ENCODE data around the gene DDX51.

Gene DDX51, protein sequence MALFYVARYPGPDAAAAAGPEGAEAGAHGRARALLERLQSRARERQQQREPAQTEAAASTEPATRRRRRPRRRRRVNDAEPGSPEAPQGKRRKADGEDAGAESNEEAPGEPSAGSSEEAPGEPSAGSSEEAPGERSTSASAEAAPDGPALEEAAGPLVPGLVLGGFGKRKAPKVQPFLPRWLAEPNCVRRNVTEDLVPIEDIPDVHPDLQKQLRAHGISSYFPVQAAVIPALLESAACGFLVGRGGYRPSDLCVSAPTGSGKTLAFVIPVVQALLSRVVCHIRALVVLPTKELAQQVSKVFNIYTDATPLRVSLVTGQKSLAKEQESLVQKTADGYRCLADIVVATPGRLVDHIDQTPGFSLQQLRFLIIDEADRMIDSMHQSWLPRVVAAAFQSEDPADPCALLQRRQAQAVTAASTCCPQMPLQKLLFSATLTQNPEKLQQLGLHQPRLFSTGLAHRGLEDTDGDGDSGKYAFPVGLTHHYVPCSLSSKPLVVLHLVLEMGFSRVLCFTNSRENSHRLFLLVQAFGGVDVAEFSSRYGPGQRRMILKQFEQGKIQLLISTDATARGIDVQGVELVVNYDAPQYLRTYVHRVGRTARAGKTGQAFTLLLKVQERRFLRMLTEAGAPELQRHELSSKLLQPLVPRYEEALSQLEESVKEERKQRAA

DNA sequence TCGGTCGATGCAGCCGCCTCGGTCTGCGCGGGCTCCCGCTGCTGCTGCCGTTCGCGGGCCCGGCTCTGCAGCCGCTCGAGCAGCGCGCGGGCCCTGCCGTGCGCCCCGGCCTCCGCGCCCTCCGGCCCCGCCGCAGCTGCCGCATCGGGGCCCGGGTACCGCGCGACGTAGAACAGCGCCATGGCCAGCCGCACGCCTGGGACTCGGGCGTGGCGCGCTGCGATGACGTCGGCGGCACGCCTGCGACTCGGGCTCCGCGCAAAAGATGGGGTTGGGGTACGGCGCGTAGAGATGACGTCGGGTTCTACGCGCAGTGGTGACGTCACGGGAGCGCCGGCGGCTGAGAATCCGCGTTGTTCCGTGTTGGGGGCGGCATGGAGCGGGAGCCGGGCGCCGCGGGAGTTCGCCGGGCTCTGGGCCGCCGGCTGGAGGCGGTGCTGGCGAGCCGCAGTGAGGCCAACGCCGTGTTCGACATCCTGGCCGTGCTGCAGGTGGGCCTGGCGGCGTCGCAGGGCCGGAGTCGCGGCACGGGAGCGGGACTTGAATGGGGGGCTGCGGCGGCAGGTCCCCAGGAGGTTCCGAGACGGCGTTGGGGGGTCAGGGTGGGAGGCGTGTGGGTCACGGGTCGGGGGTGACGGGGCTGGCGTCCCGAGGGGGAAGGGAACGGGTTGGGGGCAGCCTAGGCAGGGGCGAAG lies at the start of gene DDX51, which contains the start of gene NOC4L:
TSS of gene DDX51 (minus strand) at position 205 of the 695 bp plus-strand sequence. CDS start at position 182, 23 bp downstream.
TSS of gene NOC4L (plus strand) at position 343 of the 695 bp plus-strand sequence. CDS start at position 375, 32 bp downstream.
- Histone ChIP-seq H3K9me3 (ENCODE audit: control insufficient read depth, insufficient read depth, low read length) (no peaks in the 10 kb centered on the region), H3K27me3 (ENCODE audit: control insufficient read depth, insufficient read depth, low read length) (no peaks in the 10 kb centered on the region), H3K4me3 (ENCODE audit: low read depth, low read length) (peak within 1 kb of the TSS; percentile 70), H3K4me1 (ENCODE audit: control insufficient read depth, insufficient read depth, low read length) (0 out of 2 replicates have a peak, but pooled peaks cover 5% of the 10 kb centered on the region), H3K36me3 (ENCODE audit: control insufficient read depth, insufficient read depth, low read length) (peaks cover 56% of the 10 kb centered on the region), H3K27ac (ENCODE audit: low read depth, low read length) (peak within 1 kb of the TSS; percentile 45), H3K9ac (ENCODE audit: low read depth, low read length) (peak within 1 kb of the TSS; percentile 70)

DNA sequence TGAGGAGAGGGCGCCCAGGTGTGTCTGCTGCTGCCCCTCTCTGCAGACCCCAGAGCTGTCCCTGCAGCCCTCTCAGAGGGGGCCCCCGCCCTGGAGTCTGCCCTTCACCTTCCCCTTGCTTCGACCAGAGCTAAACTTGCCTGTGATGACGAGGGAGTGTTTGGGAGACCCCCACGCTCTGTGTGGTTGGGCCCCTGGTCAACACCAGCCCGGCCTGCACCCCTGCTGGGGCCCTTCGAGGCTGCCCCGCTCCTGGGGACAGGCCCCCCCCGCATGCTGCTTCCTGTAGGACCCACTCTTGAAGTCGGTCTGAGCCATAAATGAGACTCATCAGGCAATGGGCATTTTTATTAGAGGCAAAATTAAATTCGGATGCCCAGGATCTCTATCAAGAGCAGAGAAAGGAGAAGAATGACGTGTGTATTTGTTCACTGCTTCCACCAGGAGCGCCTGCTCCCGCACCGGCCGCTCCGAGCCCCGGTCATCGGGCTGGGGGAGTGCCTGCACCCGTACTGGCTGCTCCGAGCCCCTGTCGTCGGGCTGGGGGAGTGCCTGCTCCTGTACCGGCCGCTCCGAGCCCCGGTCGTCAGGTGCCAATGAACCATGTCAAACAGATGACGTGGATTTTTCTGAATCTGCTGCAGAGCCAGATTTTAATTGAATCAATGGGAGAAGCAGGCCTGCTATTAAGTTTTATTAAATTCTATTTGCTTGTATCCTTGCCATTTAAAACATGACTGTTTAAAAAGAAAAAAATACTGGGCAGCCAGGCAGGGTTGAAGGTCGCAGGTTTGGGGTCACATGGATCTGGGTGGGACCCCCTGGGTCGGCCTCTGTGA lies 47.8 kb upstream of the DDX51 start:
- H3K27ac ChIP-seq (ENCODE audit: low read depth, low read length), result no peak overlapping the region
- H3K9ac ChIP-seq (ENCODE audit: low read depth, low read length), result no peak overlapping the region
- peaks cover 9% of the 10 kb centered on the region for H3K9me3 ChIP-seq (ENCODE audit: control insufficient read depth, insufficient read depth, low read length)
- H3K27me3 ChIP-seq (ENCODE audit: control insufficient read depth, insufficient read depth, low read length), result peaks cover 63% of the 10 kb centered on the region
- H3K36me3 ChIP-seq (ENCODE audit: control insufficient read depth, insufficient read depth, low read length), result no peaks in the 10 kb centered on the region
- H3K4me3 ChIP-seq (ENCODE audit: low read depth, low read length), result no peak overlapping the region
- H3K4me1 ChIP-seq (ENCODE audit: control insufficient read depth, insufficient read depth, low read length), result no peaks in the 10 kb centered on the region

DNA sequence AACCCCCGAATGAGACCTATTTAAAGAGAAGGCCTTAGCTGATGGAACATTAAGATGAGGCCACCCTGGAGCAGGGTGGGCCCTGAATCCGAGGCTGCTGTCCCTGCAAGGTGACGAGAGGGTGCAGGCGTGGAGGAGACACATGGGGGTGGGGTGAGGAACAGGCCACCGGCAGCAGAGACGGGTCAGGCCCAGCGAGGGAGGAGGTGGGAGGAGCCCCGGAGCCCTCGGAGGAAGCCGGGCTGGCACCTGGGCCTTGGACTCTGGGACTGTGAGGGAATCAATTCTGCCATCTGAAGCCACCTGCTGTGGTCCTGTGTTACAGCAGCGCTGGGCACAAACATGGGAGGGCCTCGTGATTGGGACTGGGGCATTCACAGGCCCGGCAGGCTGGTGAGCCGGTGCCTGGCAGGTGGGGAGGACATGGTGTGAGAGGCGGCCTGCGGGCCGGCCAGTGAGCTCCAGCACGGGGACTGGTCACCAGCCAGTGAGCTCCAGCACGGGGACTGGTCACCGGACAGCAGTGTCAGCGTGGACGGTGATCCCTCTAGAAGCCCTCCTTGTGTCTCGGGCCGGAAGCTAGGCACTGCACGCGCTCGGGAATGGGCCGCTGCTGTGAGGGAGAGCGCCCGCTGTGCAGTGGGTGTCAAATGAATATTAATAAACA lies 46.8 kb upstream of the DDX51 start:
- no peak overlapping the region for H3K4me3 ChIP-seq (ENCODE audit: low read depth, low read length)
- no peak overlapping the region for H3K9ac ChIP-seq (ENCODE audit: low read depth, low read length)
- no peaks in the 10 kb centered on the region for H3K36me3 ChIP-seq (ENCODE audit: control insufficient read depth, insufficient read depth, low read length)
- H3K27me3 ChIP-seq (ENCODE audit: control insufficient read depth, insufficient read depth, low read length), result peaks cover 71% of the 10 kb centered on the region
- peaks cover 9% of the 10 kb centered on the region for H3K9me3 ChIP-seq (ENCODE audit: control insufficient read depth, insufficient read depth, low read length)
- no peak overlapping the region for H3K27ac ChIP-seq (ENCODE audit: low read depth, low read length)
- H3K4me1 ChIP-seq (ENCODE audit: control insufficient read depth, insufficient read depth, low read length), result no peaks in the 10 kb centered on the region

DNA sequence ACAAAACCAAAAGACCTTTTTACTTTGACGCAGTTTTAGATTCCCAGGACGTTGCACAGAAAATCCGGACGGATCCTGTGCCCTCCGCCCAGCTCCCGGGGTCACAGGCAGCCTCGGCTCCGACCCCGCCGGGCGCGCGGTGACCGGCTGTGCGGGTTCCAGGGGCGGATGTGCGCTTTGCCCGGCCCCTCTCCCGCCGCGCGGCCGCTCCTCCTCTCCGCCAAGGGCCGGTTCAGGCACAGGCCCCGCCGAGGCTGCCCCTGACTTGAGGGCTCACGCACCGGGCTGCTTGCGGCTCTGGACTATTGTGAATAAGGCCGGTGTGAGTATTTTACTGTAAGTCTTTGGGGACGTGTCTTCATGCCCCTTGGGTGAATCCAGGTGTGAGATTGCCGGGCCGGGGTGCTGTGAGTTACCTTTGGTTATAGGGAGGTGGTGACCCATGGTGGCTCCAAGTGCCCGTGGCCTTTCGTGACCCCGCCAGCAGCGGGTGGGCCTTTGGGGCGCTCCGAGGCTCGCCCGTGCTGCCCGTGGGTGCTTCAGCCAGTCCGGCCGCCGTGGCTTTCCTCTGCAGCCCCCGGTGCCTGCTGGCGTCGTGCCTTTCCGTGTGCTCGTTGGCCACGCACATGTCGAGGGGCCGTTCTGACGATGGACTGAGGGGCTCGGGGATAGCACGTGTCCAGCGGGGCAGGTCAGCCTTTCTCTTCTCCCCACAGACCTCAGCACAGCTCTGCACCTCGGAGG lies 46.1 kb upstream of the DDX51 start:
- Histone ChIP-seq H3K27ac (ENCODE audit: low read depth, low read length) (no peak overlapping the region), H3K9me3 (ENCODE audit: control insufficient read depth, insufficient read depth, low read length) (peaks cover 11% of the 10 kb centered on the region), H3K4me3 (ENCODE audit: low read depth, low read length) (peak overlapping the region; percentile 76), H3K9ac (ENCODE audit: low read depth, low read length) (0 out of 2 replicates have a peak overlapping the region, but pooled peaks have one; percentile 34), H3K4me1 (ENCODE audit: control insufficient read depth, insufficient read depth, low read length) (no peaks in the 10 kb centered on the region), H3K27me3 (ENCODE audit: control insufficient read depth, insufficient read depth, low read length) (peaks cover 79% of the 10 kb centered on the region), H3K36me3 (ENCODE audit: control insufficient read depth, insufficient read depth, low read length) (no peaks in the 10 kb centered on the region)

DNA sequence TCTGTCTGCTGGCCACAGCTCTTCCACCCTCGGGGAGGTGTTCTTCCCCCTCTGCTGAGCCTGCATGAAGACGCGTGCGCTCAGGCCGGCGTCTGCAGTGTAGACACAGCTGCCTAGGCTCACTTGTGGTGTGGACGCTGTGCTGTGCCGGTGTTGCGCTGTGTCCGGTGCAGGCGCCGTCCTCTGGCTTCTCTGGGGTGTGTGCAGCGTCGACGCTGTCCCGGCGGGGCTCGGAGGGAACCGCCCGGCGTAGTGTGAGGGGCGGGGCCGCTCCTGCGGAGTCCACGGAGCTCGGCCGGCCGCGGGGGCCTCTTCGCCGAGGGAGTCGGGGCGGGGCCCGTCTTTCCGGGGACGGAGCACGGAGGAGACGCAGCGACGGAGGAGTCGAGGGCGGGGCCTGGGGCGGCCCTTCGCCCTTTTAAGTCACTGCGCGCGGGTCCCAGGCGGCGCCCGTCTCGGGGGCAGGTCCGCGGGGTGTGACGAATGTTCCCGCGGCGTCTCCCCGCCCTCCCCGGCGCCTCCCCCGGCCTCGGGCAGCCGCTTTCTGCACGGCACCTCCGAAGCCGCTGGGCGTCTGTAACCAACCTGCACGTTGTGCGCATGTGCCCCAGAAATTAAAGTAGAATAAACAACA lies 45.4 kb upstream of the DDX51 start:
- Histone ChIP-seq H3K9me3 (ENCODE audit: control insufficient read depth, insufficient read depth, low read length) (peaks cover 11% of the 10 kb centered on the region), H3K27me3 (ENCODE audit: control insufficient read depth, insufficient read depth, low read length) (peaks cover 84% of the 10 kb centered on the region), H3K27ac (ENCODE audit: low read depth, low read length) (no peak overlapping the region)

DNA sequence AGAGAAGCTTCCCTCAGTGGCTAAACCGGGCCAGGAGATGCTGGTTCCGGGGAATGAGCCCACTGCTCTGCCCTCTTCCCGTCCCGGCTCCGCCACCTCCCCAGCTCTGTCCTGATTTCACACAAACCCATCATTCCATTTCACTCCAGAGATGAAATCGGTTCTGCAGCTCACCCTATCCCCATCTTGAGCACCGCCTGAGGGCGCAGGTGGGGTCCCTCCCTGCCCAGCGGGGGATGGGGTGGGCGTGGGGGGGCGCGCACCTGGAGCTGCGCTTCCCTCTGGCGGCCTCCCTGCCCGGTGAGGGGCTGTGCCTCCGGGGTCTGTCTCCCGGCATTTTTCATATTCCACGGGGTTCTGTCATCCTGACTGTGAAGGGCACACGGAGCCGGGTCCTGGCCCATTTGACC lies 44.8 kb upstream of the DDX51 start:
- no peaks in the 10 kb centered on the region for H3K36me3 ChIP-seq (ENCODE audit: control insufficient read depth, insufficient read depth, low read length)
- no peak overlapping the region for H3K27ac ChIP-seq (ENCODE audit: low read depth, low read length)
- H3K4me3 ChIP-seq (ENCODE audit: low read depth, low read length), result peak overlapping the region; percentile 76
- H3K27me3 ChIP-seq (ENCODE audit: control insufficient read depth, insufficient read depth, low read length), result peaks cover 89% of the 10 kb centered on the region
- H3K9me3 ChIP-seq (ENCODE audit: control insufficient read depth, insufficient read depth, low read length), result peaks cover 9% of the 10 kb centered on the region
- no peak overlapping the region for H3K9ac ChIP-seq (ENCODE audit: low read depth, low read length)
- no peaks in the 10 kb centered on the region for H3K4me1 ChIP-seq (ENCODE audit: control insufficient read depth, insufficient read depth, low read length)

More for the DNA sequence above, 45.4 kb upstream of the DDX51 start:
- Histone ChIP-seq H3K4me1 (ENCODE audit: control insufficient read depth, insufficient read depth, low read length) (no peaks in the 10 kb centered on the region), H3K4me3 (ENCODE audit: low read depth, low read length) (peak overlapping the region; percentile 76), H3K36me3 (ENCODE audit: control insufficient read depth, insufficient read depth, low read length) (no peaks in the 10 kb centered on the region), H3K9ac (ENCODE audit: low read depth, low read length) (0 out of 2 replicates have a peak overlapping the region, but pooled peaks have one; percentile 34)

DNA sequence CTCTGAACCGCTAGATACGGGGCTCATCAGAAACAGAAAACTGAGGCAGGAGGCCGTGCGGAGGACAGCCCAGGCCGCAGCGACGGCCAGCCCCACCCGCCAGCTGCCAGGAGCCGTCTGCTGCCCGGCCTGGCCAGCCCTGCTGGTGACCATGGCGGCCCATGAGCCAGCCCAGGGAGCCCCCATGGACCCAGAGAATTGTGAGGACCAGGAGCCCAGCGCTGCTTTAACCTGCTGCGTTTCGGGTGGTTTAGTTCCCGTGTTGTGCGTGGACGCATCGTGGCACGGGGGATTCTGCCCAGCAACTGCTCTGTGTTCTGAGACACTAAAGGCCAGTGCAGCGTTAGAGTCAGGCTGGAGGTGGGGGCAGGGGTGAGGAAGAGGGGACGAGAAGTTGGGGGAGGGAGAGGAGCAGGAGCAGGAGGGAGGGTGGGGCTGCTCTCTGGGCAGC lies 44.4 kb upstream of the DDX51 start:
- H3K27ac ChIP-seq (ENCODE audit: low read depth, low read length), result no peak overlapping the region
- peaks cover 5% of the 10 kb centered on the region for H3K9me3 ChIP-seq (ENCODE audit: control insufficient read depth, insufficient read depth, low read length)
- no peaks in the 10 kb centered on the region for H3K36me3 ChIP-seq (ENCODE audit: control insufficient read depth, insufficient read depth, low read length)
- H3K9ac ChIP-seq (ENCODE audit: low read depth, low read length), result no peak overlapping the region
- peaks cover 87% of the 10 kb centered on the region for H3K27me3 ChIP-seq (ENCODE audit: control insufficient read depth, insufficient read depth, low read length)
- no peak overlapping the region for H3K4me3 ChIP-seq (ENCODE audit: low read depth, low read length)
- no peaks in the 10 kb centered on the region for H3K4me1 ChIP-seq (ENCODE audit: control insufficient read depth, insufficient read depth, low read length)

DNA sequence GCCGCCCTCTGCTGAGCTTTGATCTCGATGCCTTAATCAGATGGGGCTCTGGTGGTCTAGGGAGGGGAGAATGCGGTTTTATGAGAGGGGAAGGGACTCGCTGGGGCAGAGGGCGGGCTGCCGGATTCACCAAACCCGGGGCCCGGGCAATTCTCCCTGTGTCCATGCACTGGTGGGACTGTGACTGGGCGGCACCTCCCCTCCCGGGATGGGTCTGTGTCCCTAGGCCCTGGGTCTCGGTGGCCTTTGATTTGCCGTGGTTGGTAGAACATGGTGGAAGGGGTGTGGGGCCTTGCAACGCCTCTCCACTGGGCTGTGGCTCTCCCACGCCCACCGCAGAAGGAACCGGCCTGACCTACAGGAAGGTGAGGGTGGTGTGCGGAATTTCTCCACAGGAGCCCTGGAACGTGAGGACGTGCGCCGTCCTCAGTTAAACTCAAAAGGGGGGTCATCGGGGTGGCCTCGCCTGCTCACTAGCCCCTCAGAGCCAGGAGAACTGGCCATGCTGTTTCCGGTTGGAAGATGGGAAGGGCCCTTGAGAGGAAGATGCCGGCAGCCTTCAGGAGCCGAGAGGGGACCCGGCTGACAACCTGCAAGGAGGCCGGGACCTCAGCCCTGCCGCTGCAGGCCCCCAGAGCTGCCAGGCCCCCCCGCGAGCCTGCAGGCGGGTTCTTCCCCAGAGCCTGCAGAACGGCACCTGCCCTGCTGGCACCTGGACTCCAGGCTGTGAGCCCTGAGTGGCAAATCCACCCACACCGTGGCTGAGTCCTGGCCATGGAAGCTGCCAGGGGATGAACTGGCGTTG lies 43.7 kb upstream of the DDX51 start:
- no peaks in the 10 kb centered on the region for H3K4me1 ChIP-seq (ENCODE audit: control insufficient read depth, insufficient read depth, low read length)
- H3K27me3 ChIP-seq (ENCODE audit: control insufficient read depth, insufficient read depth, low read length), result peaks cover 89% of the 10 kb centered on the region
- H3K9ac ChIP-seq (ENCODE audit: low read depth, low read length), result no peak overlapping the region
- 0 out of 2 replicates have a peak, but pooled peaks cover 3% of the 10 kb centered on the region for H3K9me3 ChIP-seq (ENCODE audit: control insufficient read depth, insufficient read depth, low read length)
- no peaks in the 10 kb centered on the region for H3K36me3 ChIP-seq (ENCODE audit: control insufficient read depth, insufficient read depth, low read length)
- no peak overlapping the region for H3K4me3 ChIP-seq (ENCODE audit: low read depth, low read length)
- no peak overlapping the region for H3K27ac ChIP-seq (ENCODE audit: low read depth, low read length)
